GM12864 (cell line): ENCODE measurements around the gene GULP1.

ENCODE experiments used
- DNase-seq: peaks from one replicate; pipeline ENCODE4 v3.0.0-alpha.2; 2011; ENCODE audit warnings: low read depth
- H3K4me3 ChIP-seq: 2 replicates; pipeline ENCODE4 v1.5.1; 2011; ENCODE audit warnings: mild to moderate bottlenecking, low read depth, low read length, control low read depth
- CTCF ChIP-seq: IDR thresholded peaks from 2 replicates; pipeline ENCODE4 v1.5.1; 2011; ENCODE audit warnings: low read depth, mild to moderate bottlenecking, moderate library complexity, low read length, control low read depth, inconsistent platforms; ENCODE audit errors: missing control alignments

Gene GULP1

GRCh38 chr2:188610050-188610444, 318.4 kb downstream of the GULP1 start:
- TF ChIP-seq CTCF, result no peak
- DNase-seq, result no peak
- no peak overlapping the region for H3K4me3 ChIP-seq

GRCh38 chr2:188610827-188611226, 319.2 kb downstream of the GULP1 start:
- no peak for TF ChIP-seq CTCF
- DNase-seq, result no peak

GRCh38 chr2:188619146-188619545, 327.5 kb downstream of the GULP1 start:
- no peak overlapping the region for H3K4me3 ChIP-seq
- TF ChIP-seq CTCF, result no peak

More at GRCh38 chr2:188610827-188611226, 319.2 kb downstream of the GULP1 start:
- no peak overlapping the region for H3K4me3 ChIP-seq

GRCh38 chr2:188620916-188621315, 329.2 kb downstream of the GULP1 start:
- TF ChIP-seq CTCF, result no peak
- H3K4me3 ChIP-seq, result no peak overlapping the region
- no peak for DNase-seq

More at GRCh38 chr2:188619146-188619545, 327.5 kb downstream of the GULP1 start:
- no peak for DNase-seq

- DNase-seq, result no peak
- H3K4me3 ChIP-seq, result no peak overlapping the region
- no peak for TF ChIP-seq CTCF
Measured at GRCh38 chr2:188622601-188623260, 331.1 kb downstream of the GULP1 start.

GRCh38 chr2:188623995-188624643, 332.4 kb downstream of the GULP1 start:
- TF ChIP-seq CTCF, result no peak
- no peak overlapping the region for H3K4me3 ChIP-seq
- DNase-seq, result no peak

GRCh38 chr2:188627471-188627870, 335.8 kb downstream of the GULP1 start:
- no peak for TF ChIP-seq CTCF
- no peak for DNase-seq
- H3K4me3 ChIP-seq, result no peak overlapping the region
